VCaP (cell line): Measurements from ENCODE around the gene CPB2.

Source experiments
- H3K27ac ChIP-seq: fragments of 450-650 bp; 2 replicates; pipeline ENCODE4 v1.5.1; 2017
- CTCF ChIP-seq: fragments of 450-650 bp; conservative IDR thresholded peaks from 2 replicates; pipeline ENCODE4 v1.5.1; 2017; ENCODE audit warnings: mild to moderate bottlenecking, moderate library complexity

The CPB2 gene

DNA sequence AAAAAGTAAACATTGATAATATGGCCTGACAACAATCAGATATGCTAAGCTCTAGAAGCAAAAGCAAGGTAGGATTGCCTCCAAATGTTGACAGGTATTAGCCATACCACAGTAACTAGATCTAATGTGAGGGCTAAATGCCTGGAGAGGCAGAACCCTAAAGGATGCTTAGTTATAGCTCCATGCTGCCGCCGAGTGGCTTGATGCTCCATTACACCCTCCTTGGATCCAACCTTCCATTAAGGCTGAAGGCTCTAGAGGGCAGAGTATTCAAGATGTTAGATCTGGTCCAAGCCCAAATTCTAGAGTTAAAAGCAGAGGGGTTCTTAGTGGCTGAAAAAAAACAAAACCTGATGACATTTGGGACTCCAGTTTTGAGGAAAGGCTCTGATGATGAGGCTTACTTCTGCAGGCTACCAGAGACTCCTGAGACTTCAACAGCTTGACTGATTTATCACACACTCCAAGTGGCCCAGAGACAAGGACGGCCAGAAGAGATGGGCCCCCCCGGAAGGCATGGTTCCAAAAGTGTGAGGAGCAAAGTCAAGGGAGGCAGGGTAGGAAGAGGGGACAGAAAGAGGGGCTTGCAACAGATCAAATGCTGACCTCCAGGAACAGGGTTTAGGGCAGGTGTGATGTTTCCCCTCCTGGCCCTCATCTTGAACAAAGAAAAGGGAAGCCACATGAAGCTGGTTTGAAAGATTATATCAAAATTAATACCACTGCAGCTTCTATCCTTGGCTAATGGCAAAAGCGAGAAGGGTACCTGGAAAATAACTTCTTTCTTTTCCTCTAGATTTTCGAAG is 21.9 kb upstream of the CPB2 start:
- H3K27ac ChIP-seq, result peak overlapping the region; percentile 54
- peak; percentile 81 for TF ChIP-seq CTCF

- H3K27ac ChIP-seq, result peak overlapping the region; percentile 54
- no peak for TF ChIP-seq CTCF
Observed at GRCh38 chr13:46126056-46126455, 21.2 kb upstream of the CPB2 start.

DNA sequence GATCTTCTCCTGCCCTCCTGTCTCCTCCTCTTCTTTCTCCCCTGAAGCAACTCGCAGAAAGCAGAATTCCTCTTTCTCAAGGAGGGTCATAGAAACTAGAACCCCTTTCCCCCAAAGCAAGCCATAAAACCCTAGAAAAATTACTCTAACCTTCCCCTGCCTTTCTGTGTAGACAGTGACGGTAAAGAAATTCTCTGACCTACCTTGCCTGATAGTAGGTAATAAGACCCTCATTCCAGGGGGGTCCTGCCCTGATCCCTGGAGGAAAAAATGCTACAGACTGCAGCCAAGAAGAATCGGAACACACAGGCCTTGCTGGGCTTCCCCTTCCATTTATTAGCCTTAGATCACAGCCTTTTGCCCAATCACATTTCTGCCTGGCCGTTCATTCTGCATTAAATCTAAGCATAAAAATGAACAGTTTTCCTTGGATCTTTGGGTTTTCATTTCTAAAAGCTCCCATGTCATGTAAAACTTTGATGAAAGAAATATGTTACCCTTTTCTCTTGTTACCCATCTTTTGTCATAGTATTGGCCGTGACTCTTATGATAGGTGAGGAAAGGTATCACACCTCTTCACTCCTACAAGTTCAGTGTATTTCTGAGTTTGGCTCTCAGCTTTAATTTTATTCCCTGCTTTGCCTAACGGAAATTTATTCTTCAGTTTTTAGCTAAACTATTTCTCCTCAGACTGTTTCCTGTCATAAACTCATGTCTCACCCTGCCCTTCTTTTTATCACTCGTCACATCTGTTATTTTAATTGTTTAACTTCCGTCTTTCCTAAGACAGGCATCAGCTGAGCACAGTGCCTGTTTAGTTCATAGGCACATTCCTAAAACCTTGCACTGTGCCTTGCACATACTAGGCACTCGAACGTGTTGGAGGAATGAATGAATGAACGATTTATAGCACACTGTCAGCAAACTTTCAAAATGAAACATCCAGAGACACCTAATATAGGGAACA is 20.4 kb upstream of the CPB2 start:
- TF ChIP-seq CTCF, result no peak

DNA sequence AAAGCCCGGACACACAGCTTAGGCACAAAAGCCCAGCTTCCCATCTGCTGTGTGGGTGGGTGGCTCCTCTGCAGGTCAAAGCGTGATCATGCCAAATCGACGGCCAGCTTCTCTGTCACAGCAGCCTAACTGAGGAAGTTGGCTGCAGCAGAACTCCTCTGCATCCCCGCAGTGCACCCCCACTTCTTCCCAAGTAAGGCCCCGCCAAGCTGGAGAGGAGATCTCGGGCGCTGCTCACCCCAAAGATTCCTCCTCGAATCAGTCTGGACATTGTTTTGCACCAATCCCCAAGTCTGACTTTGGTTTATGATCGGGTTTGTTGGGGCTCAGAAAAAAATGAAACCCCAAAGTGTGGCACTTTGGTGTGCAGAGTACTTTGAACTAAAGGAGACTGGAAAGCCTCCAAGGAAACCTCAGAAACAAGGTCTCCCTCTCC is 19.7 kb upstream of the CPB2 start:
- no peak for TF ChIP-seq CTCF
- H3K27ac ChIP-seq, result peak overlapping the region; percentile 54; the same call in 1 of the 2 replicates

More for the DNA sequence above, 20.4 kb upstream of the CPB2 start:
- H3K27ac ChIP-seq, result peak overlapping the region; percentile 54

- H3K27ac ChIP-seq, result no peak overlapping the region
Observed at GRCh38 chr13:46122304-46122703, 17.5 kb upstream of the CPB2 start.

DNA sequence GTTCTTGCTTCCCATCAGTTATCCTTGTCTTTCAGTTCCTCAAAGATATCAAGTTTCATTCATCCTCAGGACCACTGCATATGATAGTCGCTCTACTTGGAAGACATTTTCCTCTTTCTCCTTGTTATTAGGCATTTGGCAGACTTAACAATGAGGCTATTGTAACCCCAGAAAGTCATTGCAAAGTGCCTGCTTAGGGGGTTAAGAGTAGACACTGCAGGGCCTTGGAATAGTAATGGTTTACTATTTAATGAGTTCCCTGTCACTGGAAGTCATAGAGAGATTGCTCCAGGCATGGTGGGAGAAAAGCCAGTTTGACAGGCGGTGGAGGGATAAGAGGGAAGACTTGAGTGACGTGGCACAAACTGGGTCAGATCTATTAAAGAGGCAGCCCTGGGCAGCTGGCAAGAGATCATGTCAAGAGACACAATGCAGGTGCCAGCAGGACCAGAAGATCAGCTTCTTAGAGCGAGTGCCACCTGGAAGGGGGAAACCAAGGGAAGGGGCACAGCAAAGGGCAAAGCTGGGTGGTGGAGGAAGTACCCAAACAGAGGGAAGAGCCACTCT is 16.8 kb upstream of the CPB2 start:
- peak overlapping the region; percentile 66 for H3K27ac ChIP-seq
- no peak for TF ChIP-seq CTCF

More at GRCh38 chr13:46122304-46122703, 17.5 kb upstream of the CPB2 start:
- no peak for TF ChIP-seq CTCF

DNA sequence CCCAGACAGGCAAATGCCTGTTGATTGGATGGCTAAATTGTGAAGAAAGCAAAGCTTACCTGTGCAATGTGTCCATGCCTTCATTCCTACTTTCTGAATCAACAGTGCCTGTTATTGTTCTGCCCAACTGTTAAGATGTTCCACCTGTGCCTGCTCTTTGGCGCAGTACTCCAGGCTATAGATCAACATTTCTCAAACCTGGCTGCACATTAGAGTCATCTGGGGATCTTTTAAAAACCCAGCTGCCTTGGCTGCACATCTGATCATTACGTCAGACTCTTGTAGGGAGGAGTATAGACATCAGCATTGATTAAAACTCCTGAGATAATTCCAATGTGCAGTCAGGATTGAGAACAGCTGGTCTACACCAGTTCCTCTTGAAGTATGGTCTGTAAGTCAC is 16.2 kb upstream of the CPB2 start:
- no peak for TF ChIP-seq CTCF
- peak overlapping the region; percentile 66 for H3K27ac ChIP-seq
